Limb (tissue), 2 donors: Measurements from ENCODE around the gene PPP2R5D.
"Not testable (repeated sequence)": the region's sequence is repeated elsewhere in the genome, so short reads cannot be mapped to it uniquely, and the experiment has no call there.

Source experiments
- DNase-seq, 2 donors: peaks; one replicate each; pipeline ENCODE4 v3.0.0-alpha.2; 2016; ENCODE audit errors: extremely low spot score in 2 of 2

Gene PPP2R5D

GRCh38 chr6:42988486-42989020, 4.2 kb downstream of the PPP2R5D start:
- DNase-seq: no peak

- DNase-seq: no peak
Observed at GRCh38 chr6:42989923-42990322, 5.6 kb downstream of the PPP2R5D start.

GRCh38 chr6:42993445-42993844, 9.1 kb downstream of the PPP2R5D start:
- DNase-seq: no peak

- no peak for DNase-seq
Observed at GRCh38 chr6:42996513-42996912, 12.1 kb downstream of the PPP2R5D start.

- DNase-seq: not testable (repeated sequence)
Observed at GRCh38 chr6:42998205-42998604, 13.8 kb downstream of the PPP2R5D start.

GRCh38 chr6:43001843-43002242, 17.5 kb downstream of the PPP2R5D start:
- no peak for DNase-seq

- DNase-seq: no peak
Observed at GRCh38 chr6:43005844-43006243, 21.5 kb downstream of the PPP2R5D start.

- DNase-seq: no peak
Observed at GRCh38 chr6:43006251-43006650, 21.9 kb downstream of the PPP2R5D start.

GRCh38 chr6:43007126-43007525, 22.8 kb downstream of the PPP2R5D start:
- no peak for DNase-seq

- DNase-seq: peak in 1 of 2 donors; percentile 62
Observed at GRCh38 chr6:43009124-43009523, 24.8 kb downstream of the PPP2R5D start.

- DNase-seq: no peak
Observed at GRCh38 chr6:43011207-43011606, 26.8 kb downstream of the PPP2R5D start.

GRCh38 chr6:43012364-43012763, 28.0 kb downstream of the PPP2R5D start:
- DNase-seq: no peak

- DNase-seq: no peak
Observed at GRCh38 chr6:43013097-43013842, 28.9 kb downstream of the PPP2R5D start.

GRCh38 chr6:43013843-43014433, 29.6 kb downstream of the PPP2R5D start, which contains the start of the genes KLHDC3 and MEA1:
Gene KLHDC3, plus strand, starts transcription at chr6:43014249. Its CDS starts 2,944 bp downstream, at chr6:43017193.
Gene MEA1, minus strand, starts transcription at chr6:43013946. Its CDS starts 133 bp downstream, at chr6:43013813.
- peak; percentile 99 to 100 for DNase-seq

GRCh38 chr6:43014434-43014909, 30.1 kb downstream of the PPP2R5D start:
- DNase-seq: no peak

GRCh38 chr6:43016176-43016942, 32.0 kb downstream of the PPP2R5D start:
- no peak for DNase-seq

- no peak for DNase-seq
Observed at GRCh38 chr6:43016943-43017334, 32.6 kb downstream of the PPP2R5D start.

GRCh38 chr6:43019152-43019551, 34.8 kb downstream of the PPP2R5D start:
- no peak for DNase-seq

- no peak for DNase-seq
Observed at GRCh38 chr6:43020052-43020705, 35.8 kb downstream of the PPP2R5D start.

GRCh38 chr6:43020847-43021246, 36.5 kb downstream of the PPP2R5D start:
- DNase-seq: no peak
